ENCODE results near the gene PIK3CD.
"Not testable (repeated sequence)": the region's sequence is repeated elsewhere in the genome, so short reads cannot be mapped to it uniquely, and the experiment has no call there.

Gene PIK3CD

DNA sequence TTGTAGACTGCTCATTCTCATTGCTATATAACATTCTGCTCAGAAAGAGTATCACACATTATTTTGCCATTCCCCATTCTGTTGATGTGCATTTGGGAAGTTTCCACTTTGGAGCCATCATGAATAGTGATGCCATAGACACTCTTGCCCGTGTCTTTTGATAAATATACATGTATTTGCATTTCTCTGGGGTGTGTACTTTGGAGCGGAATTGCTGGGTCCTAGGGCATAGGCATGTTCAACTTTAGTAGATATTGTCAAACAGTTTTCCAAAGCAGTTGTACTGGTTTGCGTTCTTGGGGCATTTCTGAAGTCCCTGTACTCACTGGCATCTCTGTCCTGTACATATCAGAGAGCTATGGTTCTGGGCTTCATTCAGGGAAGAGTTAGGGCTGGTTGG is 52.1 kb downstream of the PIK3CD start:
- DNase-seq (ENCODE audit: low spot score), result no peak
- TF ChIP-seq, protein P1, sequence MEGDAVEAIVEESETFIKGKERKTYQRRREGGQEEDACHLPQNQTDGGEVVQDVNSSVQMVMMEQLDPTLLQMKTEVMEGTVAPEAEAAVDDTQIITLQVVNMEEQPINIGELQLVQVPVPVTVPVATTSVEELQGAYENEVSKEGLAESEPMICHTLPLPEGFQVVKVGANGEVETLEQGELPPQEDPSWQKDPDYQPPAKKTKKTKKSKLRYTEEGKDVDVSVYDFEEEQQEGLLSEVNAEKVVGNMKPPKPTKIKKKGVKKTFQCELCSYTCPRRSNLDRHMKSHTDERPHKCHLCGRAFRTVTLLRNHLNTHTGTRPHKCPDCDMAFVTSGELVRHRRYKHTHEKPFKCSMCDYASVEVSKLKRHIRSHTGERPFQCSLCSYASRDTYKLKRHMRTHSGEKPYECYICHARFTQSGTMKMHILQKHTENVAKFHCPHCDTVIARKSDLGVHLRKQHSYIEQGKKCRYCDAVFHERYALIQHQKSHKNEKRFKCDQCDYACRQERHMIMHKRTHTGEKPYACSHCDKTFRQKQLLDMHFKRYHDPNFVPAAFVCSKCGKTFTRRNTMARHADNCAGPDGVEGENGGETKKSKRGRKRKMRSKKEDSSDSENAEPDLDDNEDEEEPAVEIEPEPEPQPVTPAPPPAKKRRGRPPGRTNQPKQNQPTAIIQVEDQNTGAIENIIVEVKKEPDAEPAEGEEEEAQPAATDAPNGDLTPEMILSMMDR (IDR thresholded peaks at IDR 0.05; ENCODE audit: extremely low read depth, insufficient read depth, missing control alignments), result no peak
- in situ Hi-C loops (cut with MboI; ENCODE audit: low pct_unique_long_range_greater_than_20kb, low sequenced_read_pairs, unreplicated experiment), result no loop called here

DNA sequence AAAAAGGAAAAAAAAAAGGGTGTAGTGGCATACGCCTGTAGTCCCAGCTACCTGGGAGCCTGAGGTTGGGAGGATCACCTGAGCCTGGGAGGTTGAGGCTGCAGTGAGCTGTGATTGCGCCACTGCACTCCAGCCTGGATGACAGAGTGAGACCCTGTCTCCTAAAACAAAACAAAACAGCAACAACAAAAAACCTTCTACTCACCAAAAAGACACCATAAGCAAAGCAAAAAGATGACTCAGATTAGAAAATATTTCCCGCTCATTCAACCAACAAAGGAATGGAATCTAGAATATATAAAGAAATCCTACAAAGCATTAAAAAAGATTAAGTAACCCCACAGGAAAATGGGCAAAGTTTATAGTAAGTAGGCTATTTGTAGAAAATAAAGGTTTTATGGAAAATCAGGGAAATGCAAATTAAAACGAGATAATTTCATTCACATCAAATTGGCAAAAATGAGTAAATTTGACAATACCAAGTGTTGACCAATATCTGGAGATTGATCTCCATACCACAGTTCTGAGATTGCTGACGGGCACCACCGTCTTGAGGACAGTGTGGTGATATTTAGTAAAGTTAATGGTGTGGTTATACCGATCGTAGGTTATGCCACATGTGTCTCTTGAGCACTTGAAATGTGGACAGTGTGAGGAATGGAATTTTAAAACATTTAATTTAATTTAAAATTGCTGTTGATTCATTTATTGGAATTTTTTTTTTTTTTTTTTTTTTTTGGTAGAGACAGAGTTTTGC is 54.0 kb downstream of the PIK3CD start:
- DNase-seq (ENCODE audit: low spot score), result no peak
- TF ChIP-seq, protein P1 (IDR thresholded peaks at IDR 0.05; ENCODE audit: extremely low read depth, insufficient read depth, missing control alignments), result no peak
- in situ Hi-C loops (cut with MboI; ENCODE audit: low pct_unique_long_range_greater_than_20kb, low sequenced_read_pairs, unreplicated experiment), result no loop called here

DNA sequence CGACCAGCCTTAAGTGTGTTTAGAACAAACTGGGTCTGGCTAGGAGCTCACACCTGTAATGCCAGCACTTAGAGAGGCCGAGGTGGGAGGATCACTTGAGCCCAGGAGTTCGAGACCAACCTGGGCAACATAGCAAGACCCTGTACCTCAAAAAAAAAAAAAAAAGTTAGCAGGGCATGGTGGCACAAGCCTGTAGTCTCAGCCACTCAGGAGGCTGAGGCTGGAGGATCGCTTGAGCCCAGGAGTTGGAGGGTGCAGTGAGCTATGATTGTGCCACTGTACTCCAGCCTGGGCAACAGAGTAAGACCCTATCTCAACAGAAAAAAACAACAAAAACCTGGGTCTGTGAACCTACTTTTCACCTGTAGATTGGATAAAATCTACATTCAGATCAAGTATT is 54.6 kb downstream of the PIK3CD start:
- TF ChIP-seq, protein P1 (IDR thresholded peaks at IDR 0.05; ENCODE audit: extremely low read depth, insufficient read depth, missing control alignments), result no peak
- in situ Hi-C loops (cut with MboI; ENCODE audit: low pct_unique_long_range_greater_than_20kb, low sequenced_read_pairs, unreplicated experiment), result no loop called here
- DNase-seq (ENCODE audit: low spot score), result no peak

DNA sequence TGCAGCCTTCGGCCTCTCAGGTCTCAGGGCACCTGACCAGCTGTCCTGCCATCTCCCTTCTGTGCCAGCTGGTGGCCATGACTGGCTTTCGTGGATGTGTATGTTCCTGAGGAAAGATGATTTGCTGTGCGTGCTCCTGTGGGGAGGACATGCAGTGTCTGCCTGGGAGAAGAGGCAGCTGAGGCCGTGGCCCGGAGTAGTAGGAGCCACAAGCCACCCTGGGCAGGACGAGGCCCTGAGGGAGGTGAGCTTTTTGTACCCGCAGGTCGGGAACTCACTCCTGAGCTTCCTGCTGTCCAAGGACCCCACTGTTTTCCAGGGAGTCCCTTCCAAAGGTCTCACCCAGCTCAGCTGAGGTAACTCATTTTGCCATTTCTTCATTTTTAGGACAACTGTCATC is 58.5 kb downstream of the PIK3CD start:
- in situ Hi-C loops (cut with MboI; ENCODE audit: low pct_unique_long_range_greater_than_20kb, low sequenced_read_pairs, unreplicated experiment), result no loop called here
- no peak for DNase-seq (ENCODE audit: low spot score)
- TF ChIP-seq, protein P1 (IDR thresholded peaks at IDR 0.05; ENCODE audit: extremely low read depth, insufficient read depth, missing control alignments), result no peak

DNA sequence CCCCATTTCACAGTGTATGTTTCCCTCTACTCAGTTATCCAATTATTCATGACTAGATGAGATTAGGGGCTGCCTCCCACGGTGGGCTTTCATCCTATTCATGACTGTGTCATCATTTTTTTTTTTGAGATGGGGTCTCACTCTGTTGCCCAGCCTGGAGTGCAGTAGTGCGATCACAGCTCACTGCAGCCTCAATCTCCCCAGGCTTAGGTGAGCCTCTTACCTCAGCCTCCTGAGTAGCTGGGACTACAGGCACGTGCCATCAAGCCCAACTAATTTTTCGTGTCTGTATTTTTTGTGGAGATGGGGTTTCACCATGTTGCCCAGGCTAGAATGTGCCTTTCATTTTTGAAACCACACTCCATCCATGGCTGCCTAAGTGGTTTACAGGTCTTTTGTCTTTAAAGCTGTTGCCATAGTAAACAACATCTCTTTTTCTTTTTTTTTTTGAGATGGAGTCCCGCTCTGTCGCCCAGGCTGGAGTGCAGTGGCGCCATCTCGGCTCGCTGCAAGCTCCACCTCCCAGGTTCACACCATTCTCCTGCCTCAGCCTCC is 60.0 kb downstream of the PIK3CD start:
- no peak for DNase-seq (ENCODE audit: low spot score)
- in situ Hi-C loops (cut with MboI; ENCODE audit: low pct_unique_long_range_greater_than_20kb, low sequenced_read_pairs, unreplicated experiment), result no loop called here
- TF ChIP-seq, protein P1 (IDR thresholded peaks at IDR 0.05; ENCODE audit: extremely low read depth, insufficient read depth, missing control alignments), result no peak

DNA sequence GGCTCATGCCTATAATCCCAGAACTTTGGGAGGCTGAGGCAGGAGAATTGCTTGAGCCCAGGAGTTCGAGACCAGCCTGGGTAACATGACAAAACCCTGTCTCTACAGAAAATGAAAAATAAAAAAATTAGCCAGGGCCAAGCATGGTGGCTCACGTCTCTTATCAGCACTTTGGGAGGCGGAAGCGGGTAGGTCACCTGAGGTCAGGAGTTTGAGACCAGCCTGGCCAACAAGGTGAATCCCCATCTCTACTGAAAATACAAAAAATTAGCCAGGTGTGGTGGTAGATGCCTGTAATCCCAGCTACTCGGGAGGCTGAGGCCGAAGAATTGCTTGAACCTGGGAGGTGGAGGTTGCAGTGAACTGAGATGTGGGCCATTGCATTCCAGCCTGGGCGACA is 61.2 kb downstream of the PIK3CD start:
- in situ Hi-C loops (cut with MboI; ENCODE audit: low pct_unique_long_range_greater_than_20kb, low sequenced_read_pairs, unreplicated experiment); DNase-seq (ENCODE audit: low spot score): not testable (repeated sequence)

DNA sequence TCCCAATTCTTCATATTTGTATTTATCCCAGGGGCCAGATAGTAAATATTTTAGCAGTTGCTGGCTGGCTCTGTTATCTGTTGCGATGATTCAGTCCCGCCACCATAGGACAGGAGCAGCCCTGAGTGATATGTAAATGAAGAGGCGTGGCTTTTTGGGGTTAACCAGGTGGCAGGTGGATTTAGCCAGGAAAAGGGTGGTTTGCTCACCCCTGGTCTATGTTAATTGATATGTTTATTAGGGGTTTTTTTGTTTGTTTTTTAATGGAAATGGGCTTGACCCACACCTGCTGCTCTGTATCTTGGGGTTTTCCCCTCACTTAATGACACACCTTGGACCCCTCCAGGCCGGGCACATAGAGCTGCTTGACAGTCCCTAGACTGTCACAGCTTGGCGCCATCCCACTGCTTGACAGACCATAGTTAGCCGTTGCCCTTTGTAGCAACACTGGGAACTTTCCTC is 62.8 kb downstream of the PIK3CD start:
- no peak for DNase-seq (ENCODE audit: low spot score)
- in situ Hi-C loops (cut with MboI; ENCODE audit: low pct_unique_long_range_greater_than_20kb, low sequenced_read_pairs, unreplicated experiment), result no loop called here
- TF ChIP-seq, protein P1 (IDR thresholded peaks at IDR 0.05; ENCODE audit: extremely low read depth, insufficient read depth, missing control alignments), result no peak

All from GM13977 (cell line).